Activated CD8-positive, alpha-beta memory T cell treated with anti-CD3 and anti-CD28 coated beads, Interleukin-2, amount 50 U/mL, for 1 hour (primary cell): Measurements from ENCODE around the gene CIAPIN1.
"Not testable (repeated sequence)": the region's sequence is repeated elsewhere in the genome, so short reads cannot be mapped to it uniquely, and the experiment has no call there.

Experiments used
- DNase-seq: peaks from one replicate; pipeline ENCODE4 v3.0.0-alpha.2; 2020; ENCODE audit errors: extremely low read depth

The CIAPIN1 gene

DNA sequence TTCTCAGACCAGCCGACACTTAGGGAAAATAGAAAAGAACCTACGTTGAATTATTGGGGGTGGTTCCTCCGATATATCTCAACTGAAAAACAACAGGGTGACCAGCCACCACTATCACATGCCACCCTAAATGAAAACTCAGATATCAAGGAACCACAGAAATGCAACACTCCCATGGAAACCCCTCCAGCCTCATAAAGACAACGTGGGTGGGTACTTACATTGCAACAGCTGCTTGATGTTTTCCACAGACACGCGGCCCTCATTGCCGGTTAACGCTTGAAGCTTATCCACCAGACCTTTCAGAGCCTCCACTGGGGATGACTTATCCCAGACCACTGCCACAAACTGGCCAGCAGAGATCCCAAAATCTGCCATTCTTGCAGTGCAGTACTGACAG is 6.6 kb downstream of the CIAPIN1 start:
- DNase-seq: not testable (repeated sequence)

DNA sequence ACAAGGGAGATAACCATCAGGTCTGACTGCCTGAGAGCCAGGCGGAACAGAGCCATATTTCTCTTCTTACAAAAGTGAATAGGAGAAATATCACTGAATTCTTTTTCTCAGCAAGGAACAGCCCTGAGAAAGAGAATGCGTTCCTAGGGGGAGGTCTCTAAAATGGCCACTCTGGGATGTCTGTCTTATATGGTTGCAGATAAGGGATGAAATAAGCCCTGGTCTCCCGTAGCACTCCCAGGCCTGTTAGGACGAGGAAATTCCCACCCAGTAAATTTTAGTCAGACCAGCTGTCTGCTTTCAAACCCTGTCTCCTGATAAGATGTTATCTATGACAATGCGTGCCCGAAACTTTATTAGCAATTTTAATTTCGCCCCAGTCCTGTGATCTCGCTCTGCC is 7.2 kb downstream of the CIAPIN1 start:
- not testable (repeated sequence) for DNase-seq

DNA sequence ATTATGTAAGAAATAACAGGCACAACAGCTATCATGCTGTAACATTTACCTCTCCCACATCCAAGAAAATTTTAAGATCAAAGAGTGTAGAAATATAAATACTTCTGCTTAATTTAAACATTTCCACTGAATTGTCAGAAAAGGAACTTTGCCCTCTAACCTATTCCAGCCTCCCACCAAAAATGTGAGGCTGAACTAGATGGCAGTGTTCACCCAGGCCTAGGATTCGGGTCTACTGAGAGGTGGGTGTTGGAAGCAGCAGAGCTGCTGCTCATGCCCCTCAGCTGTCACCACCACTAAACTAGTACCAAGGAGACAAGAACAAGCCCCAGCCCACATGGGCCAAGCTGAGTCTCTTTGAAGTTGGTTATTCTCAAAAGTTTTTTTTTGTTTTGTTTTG is 11.3 kb downstream of the CIAPIN1 start:
- no peak for DNase-seq

DNA sequence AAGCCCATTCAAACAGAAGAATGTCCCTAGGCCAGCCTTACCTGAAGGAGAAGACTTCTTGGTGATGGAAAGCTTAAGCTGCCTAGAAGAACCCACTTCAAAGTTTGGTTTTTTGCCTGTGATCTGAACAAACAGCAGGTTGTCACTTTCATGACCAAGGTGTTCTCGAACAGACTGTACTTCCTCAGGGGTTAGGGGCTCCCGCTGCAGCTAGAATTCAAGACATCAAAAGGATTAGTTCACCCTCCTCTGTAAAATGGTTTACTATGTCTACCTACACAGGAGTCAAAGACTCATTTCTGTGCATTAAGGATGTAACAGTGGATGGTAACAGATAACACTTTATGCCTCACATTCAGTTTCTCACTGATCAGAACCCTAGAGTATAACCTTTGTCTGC is 13.2 kb downstream of the CIAPIN1 start:
- no peak for DNase-seq

DNA sequence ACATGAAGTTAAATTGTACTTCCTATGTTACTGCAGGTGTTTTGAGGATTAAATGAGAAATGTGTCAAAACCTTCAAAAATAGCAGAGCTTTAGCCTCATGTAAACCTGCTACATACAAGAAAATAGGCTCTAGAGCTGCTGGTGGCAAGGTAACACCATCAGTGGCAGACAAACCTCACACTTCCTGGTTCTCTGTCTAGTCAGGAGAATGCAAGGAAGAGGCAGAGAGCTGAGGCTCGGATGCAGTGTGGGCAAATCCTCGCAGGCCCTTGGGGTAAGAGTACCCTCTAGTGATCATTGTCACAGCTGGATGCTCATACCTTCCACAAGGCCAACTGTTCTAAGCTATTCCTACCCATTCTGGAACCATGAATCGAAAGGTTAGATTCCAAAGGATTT is 14.2 kb downstream of the CIAPIN1 start:
- DNase-seq: no peak

DNA sequence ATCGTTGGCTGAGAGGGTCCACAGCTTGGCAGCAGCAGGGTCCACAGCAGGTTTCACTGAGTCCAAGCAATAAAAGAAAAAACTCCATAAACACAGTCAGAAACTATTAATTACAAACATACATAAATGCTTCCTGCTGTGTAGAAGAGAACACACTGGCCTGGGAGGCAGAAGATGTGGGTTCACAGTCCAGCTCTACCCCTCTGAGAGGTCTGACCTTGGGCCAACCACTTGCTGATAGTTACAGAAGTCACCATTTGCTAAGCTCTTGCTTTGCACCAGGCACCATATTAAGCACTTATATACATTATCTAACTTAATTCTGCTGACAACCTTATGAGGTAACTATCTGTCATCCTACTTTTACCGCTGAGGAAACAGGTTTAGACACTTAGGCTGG is 14.7 kb downstream of the CIAPIN1 start:
- no peak for DNase-seq

DNA sequence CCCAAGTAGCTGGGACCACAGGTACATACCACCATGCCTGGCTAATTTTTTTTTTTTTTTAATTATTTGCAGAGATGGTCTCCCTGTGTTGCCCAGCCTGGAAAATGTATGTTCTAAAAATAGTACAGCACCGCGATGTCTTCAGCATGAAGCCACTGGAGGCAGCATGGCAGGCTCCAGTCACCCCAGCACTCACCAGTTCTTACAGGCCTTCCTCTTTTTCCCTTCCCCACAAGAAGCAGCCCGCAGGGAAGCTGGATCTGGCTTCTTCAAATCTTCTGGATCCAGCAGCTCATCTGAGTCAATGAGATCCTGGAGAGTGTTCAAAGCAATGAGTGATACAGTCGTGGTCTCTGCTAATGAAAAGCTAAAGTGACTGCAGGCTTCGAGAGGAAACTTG is 16.2 kb downstream of the CIAPIN1 start:
- DNase-seq: no peak

DNA sequence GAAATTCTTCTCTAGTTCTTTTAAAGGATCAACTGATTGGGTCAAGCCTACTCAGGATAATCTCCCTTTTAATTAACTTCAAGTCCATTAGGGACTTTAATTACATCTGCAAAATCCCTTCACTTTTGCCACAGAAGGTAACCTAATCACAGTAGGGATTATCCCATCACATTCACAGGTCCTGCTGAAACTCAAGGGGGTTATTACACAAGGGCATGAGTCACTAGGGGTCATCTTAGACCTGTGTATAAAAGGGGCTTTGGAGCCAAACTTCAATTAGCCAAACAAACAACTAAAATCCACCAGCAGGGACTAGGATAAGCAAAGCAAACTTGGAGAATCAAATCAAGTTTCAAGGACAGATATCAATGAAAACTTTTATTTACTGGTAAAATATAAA is 19.4 kb downstream of the CIAPIN1 start:
- DNase-seq: no peak

DNA sequence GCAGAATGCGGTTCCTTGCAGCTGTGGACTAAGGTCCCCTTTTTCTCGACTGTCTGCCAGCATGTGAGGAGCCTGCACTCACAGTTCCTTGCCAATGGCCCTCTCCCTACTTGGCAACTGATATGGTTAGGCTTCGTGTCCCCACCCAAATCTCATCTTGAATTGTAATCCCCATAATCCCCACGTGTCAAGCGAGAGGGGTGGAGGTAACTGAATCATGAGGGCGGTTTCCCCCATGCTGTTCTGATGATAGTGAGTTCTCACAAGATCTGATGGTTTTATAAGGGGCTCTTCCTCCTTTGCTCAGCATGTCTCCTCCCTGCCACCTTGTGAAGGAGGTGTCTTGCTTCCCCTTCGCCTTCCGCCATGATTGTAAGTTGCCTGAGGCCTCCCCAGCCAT is 19.9 kb downstream of the CIAPIN1 start:
- no peak for DNase-seq

DNA sequence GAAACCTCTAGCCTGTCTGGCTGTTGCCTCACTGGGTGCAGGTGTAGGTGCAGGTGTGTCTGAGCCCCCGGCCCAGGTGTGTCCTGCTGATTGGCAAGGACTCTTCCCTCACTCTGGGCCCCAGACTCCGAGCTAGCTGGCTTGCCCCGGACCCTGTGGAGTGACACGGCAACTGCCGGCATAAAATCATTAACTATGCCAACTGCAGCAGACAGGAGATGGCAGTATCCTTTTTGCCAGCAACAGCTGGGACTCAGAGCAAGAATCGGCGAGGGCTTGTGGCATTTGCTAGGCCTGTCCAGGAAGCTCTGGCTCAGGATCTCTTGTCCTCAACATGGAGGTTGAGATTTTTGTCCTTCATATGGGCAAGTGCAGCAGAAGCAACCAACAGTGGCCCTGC is 20.8 kb downstream of the CIAPIN1 start:
- DNase-seq: no peak

DNA sequence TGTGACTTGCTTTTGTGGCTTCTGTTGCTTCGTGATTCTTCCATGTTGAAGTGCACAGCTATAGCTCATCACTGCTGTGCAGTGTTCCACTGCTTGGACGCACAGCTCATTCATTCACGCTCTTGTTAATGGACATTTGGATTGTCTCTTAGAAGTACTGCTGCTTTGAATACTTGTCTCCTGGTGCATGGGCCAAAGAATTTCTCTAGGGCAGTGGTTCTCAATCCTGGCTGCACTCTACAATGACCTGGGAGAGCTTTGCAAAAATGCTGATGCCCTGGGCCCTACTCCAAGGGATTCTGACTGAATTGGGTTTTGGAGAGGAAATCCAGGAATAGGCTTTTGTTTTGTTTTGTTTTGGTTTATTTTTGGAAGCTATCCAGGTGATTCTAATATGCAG is 22.6 kb downstream of the CIAPIN1 start:
- no peak for DNase-seq

DNA sequence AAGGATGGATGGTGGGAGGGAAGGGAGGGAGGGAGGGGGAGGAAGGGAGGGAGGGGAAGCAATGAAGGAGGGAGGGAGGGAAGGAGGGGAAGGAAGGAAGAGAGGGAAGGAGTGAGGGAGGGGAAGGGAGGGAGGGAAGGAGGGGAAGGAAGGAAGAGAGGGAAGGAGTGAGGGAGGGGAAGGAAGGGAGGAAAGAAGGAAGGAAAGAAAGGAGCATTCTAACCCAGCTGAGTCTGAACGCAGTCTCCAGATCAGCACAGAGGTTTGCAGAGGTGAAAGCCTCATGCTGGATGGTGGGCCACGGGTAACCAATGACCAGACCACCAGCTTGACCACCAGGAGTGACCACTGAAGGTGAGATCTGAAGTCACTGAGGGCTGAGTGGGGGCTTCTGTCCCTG is 24.0 kb downstream of the CIAPIN1 start:
- DNase-seq: no peak

DNA sequence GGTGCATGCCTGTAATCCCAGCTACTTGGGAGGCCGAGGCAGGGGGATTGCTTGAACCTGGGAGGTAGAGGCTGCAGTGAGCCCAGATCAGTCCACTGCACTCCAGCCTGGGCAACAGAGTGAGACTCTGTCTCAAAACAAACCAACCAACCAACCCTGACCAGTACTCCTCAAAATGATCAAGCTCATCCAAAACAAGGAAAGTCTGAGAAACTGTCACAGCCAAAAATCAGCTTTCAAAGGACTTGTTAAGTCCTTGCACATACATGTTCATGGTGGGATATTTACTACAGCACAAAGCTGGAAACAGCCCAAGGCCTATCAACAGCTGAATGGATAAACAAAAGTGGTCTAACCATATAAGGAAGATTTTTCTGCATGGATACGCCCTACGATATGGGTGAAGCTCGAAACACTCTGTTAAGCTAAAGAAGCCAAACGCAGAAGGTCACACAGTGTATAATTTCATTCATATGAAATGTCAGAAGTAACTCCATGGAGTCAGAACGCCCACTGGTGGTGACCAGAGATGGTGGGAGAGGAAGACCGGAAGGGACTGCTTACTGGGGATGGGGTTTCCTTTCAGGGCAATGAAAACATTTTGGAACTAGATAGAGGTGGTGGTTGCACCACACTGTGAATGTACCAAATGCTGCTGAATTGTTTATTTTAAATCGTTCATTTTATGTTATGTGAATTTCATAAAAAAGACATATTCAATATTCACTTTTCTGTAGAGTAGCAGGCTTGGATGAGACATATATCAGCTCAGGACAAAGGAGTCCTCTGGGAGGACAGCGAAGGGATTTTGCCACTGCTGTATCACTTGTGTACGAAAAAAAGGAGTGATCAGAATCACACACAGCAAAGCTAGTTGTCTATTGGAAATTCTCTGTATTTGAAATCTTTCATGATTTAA is 24.9 kb downstream of the CIAPIN1 start:
- DNase-seq: no peak

DNA sequence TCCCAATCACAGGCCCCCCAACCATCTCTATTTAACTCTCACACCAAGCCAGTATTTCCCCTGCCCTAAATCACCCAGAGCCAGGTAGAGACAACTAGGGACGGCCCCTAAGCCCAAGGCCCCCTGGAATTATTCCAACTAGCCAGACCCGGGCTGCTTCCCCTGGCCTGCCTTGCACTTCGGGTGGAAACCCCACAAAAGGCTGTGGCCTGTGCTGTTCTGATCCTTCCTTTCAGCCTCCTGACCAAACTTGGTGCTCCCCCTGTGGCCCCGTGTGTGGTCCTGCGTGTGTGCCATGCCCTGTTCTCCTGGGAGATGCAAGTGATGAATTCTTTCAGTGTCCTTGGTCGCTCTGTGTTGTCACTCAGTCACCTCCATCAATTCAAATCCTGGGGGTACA is 27.7 kb downstream of the CIAPIN1 start:
- no peak for DNase-seq

DNA sequence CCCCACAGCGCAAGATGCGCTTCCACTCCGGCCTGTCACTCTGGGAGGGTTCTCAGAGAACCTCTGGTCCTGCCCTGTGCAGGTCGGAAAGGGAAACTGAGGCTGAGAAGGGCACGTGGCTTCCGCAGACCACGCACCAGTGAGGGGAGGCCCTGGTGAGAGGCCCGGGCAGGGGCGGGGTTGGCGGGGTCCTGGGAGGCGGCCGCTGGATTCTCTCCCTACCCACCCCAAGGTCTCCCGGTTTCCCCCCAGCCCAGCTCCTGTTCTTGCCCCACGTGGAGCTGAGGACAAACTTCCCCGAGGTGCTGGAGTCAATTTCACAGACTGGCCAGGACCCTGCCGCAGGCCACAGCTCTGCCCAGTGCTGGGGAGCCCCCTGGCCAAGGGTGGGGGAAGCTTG is 31.1 kb downstream of the CIAPIN1 start:
- DNase-seq: no peak

DNA sequence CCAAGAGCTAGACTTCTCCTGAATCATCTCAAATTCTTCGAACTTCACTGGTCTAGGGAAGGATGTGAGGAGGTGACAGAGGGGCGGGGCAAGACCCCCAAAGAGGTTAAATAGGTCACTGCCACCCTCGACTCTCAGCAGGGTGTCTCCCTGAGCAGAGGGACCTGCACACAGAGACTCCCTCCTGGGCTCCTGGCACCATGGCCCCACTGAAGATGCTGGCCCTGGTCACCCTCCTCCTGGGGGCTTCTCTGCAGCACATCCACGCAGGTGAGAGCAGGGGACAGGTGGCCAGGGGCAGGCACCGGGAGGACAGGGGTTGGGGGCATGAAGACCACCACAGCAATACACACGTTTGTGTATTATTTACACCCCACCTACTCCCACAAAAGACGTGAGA is 33.5 kb downstream of the CIAPIN1 start:
- DNase-seq: no peak

DNA sequence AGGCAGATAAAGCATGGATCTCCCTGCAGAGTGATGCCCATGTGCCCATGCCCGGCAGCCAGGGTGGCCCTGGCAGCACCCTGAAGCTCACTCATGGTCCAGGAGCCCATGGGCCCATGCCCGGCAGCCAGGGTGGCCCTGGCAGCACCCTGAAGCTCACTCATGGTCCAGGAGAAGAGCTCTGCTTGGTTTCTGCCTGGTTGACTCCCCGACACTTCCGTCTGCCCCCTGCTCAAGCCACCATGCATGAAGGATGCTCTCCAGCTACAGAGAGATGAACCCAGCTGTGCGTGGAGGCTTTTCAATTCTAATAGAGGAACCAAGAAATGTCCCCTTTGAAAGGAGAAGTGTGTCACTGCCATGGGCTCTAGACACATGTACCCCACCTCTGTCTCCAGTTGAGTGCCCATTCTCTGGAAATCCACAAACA is 33.9 kb downstream of the CIAPIN1 start:
- DNase-seq: no peak

DNA sequence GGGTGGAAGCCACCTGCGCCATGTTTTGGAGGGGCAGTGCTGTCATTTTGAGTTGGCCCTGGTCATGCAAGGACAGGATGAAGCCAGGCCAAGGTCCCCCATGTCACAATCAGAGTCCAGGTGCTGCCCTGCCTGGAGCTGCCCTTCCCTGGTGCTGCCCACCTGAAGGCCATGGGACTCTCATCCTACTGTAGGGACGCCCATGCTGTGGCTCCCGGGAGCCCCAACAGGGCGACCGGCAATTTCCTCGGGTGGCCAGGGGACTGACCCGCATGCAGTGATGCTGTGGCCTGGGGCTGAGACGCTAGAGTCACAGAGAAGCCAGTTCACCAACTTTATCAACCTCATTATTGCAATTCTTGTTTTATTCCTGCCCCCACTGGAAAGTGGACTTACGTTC is 34.6 kb downstream of the CIAPIN1 start:
- no peak for DNase-seq

DNA sequence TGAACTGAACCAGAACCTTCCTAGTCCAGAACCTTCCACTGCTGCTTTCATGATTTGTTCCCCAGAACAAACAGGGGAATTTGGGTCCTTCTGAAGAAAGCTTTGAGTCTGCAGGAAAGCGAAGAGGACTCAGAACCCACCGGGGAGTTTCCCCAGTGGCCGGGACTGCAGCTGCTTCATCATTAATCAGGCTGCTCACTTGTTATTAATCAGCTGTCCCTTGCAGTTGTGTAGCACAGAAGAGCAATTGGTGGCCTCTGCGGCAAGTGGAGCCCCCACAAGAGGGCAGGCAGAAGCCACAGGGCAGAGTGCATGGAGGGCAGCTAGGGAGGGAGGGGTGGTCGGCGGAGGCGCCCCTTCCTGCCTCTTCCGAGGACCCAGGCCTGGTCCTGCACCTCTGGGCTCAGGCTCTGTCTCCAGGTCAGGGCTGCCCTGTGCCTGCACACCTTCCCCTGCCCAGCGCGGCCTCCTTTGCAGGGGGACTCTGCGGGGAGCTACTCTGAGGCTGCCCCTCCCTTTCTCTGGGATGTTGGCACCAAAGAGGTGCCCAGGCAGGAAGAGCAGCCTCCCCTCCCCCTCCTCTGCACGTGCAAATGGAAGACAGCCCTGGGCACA is 35.7 kb downstream of the CIAPIN1 start:
- no peak for DNase-seq

DNA sequence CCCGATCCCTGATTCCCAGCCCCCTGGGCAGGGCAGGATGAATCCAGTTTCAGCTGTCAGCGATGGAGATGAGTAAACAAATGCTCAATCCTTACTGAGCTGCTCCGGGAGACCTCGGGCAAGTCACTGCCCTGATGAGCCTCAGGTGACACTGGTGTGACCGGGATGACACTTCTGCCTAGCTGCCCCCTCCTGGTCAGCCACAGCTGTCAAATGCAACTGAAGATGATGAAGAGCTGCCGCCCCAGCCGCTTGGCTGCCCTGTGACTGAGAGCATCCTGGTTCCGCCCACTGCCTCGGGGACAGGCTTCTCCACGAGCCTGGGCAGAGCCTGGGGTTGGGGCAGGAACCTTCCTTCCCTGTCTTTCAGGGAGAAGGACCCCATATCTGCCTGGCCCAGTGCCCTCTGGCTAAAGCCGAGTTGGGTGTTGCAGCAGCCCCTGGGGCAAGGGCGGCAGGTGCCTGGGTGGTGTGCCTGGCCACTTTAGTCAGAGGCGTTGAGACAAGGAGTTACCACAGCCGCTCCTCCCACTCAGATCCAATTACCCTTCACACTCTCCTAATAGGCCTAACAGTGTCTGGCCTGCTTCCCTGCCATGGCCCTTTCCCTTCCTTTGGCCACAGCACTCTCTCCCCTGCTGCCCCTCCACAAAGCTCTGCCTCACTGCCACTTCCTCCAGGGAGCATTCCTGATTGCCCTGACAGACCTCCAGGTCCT is 37.2 kb downstream of the CIAPIN1 start:
- DNase-seq: no peak

DNA sequence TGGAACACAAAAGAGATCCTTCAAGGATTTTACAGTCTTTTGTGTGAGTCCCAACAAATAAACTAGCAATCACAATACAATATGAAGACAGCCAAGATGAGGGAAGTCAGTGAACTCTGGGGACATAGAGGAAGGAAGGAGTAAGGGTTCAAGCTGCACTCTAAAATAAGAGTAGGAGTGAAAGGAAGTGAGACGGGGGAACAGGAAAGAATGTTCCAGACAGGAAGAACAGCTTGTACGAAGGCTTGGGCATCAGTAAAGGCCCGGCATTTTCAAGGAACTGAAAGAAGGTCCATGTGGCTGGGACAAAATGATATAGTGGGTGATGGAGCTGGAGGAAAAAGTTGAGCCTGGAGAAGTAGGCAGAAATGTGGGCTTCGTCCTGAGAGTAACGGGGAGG is 38.1 kb downstream of the CIAPIN1 start:
- DNase-seq: no peak

DNA sequence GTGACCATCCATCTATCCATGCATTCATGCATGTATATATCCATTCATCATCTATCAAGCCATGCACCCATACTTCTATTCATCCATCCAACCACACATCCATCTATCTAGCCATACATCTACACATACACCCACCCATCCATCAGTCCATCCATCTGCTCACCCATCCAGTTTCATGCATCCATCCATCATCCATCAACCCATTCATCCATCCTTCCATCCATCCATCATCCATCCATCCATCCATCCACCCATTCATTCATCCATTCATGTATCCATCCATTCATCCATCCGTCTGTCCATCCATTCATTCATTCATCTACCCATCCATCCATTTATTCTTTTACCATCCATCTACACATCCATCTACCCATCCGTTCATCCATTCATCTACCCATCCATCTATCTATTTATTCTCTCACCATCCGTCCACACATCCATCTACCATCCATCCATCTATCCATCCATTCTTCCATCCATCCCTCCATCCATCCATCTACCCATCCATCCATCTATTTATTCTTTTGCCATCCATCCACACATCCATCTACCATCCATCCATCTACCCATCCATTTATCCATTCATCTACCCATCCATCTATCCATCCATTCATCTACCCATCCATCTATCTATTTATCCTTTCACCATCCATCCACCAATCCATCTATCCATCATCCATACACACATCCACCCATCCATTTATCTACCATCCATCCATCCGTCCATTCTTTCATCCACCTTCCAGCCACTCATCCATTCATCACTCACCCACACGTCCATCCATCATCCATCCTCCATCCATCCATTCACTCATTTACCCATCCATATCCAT is 39.4 kb downstream of the CIAPIN1 start:
- DNase-seq: no peak
